ENCODE data around the gene SPC25.

DNA sequence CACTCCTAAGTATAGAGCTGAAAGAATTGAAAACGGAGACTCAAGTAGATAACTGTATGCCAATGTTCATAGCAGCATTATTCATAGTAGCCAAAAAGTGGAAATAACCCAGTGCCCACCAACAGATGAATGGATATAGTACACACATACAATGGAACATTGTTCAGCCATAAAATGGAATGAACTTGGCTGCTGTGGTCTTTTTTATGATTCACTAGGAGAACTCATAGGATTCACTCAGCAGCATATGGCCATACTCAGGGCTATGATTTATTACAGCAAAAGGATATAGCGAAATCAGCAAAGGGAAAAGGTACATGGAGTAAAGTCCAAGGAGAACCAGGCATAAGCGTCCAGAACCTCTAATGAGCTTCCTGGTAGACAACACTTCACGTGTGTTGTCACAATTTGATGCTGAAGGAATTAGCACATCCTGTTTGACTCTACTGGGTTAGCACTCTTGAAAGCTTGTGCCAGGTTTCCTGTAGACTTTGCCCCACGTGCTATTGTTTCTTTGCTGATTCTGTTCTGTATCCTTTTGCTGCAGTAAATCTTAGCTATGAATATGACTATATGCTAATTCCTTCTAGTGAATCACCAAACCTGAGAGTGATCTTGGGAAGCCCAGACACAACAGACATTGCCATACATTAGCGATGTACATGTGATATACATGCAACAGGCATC lies 15.7 kb downstream of the SPC25 start:
- TF ChIP-seq, protein P1, sequence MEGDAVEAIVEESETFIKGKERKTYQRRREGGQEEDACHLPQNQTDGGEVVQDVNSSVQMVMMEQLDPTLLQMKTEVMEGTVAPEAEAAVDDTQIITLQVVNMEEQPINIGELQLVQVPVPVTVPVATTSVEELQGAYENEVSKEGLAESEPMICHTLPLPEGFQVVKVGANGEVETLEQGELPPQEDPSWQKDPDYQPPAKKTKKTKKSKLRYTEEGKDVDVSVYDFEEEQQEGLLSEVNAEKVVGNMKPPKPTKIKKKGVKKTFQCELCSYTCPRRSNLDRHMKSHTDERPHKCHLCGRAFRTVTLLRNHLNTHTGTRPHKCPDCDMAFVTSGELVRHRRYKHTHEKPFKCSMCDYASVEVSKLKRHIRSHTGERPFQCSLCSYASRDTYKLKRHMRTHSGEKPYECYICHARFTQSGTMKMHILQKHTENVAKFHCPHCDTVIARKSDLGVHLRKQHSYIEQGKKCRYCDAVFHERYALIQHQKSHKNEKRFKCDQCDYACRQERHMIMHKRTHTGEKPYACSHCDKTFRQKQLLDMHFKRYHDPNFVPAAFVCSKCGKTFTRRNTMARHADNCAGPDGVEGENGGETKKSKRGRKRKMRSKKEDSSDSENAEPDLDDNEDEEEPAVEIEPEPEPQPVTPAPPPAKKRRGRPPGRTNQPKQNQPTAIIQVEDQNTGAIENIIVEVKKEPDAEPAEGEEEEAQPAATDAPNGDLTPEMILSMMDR (IDR thresholded peaks at IDR 0.05; ENCODE audit: low read depth, low read length), result no peak
- no peak for TF ChIP-seq EZH2phosphoT487 (IDR thresholded peaks at IDR 0.05; ENCODE audit: low read depth)
